ENCODE results near the gene CFAP90. TPM values are rescaled to one million over a fixed set of nuclear protein-coding genes. Genes with fewer than 3 reads are reported as not detected.

Gene CFAP90, protein sequence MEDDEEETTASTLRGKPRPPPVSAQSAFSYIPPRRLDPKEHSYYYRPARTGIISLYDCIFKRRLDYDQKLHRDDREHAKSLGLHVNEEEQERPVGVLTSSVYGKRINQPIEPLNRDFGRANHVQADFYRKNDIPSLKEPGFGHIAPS
- polyA plus RNA-seq (2012; rRNA removed) = 0.06 and 0.10 TPM in 2 replicates
- polyA plus RNA-seq (2012; cell fraction: cytosol; rRNA removed) = 0.12 TPM in 2 replicates
- 0.13 and 0.14 TPM in 2 replicates for polyA plus RNA-seq (2012; cell fraction: nucleus; rRNA removed)

DNA sequence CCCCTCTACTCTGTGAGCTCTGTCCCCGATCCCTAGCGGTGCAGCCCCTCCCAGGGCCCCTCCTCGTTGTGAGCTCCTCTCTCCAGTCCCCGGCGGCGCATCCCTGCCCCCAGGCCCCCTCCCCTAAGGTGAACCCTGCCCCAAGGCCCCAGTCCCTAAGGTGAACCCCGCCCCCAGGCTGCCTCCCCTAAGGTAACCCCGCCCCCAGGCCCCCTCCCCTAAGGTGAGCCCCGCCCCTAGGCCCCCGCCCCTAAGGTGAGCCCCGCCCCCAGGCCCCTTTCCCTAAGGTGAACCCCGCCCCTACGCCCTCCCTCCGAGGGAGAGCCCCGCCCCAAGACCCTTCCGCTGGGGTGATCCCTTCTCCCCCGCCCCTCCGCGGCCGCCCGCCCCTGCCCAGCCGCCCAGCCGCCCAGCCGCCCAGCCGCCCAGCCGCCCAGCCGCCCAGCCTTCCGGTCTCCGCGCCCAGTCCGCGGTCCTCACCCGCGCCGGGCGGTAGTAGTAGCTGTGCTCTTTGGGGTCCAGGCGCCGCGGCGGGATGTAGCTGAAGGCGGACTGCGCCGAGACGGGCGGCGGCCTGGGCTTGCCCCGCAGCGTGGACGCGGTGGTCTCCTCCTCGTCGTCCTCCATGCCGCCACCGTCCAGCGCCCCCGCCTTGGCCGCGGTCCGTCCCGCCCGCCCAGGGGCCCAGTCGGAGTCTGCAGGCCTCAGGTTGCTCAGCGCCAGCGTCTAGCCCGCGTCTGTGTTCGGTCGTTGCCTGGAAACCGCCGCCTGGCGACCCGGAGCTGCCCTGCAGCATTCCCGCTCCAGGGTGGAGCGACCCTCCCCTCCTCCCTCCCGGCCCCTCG is at the start of gene CFAP90:
TSS of gene CFAP90 (minus strand) at position 739 of the 845 bp plus-strand sequence. CDS start at position 627, 112 bp downstream.
- H3K27ac ChIP-seq (ENCODE audit: low read depth in 2 of 2, low read length in 1 of 2) = no peak within 1 kb of the TSS
- no peak for TF ChIP-seq TEAD4 (IDR thresholded peaks at IDR 0.05; ENCODE audit: borderline replicate concordance, insufficient read depth)
- TF ChIP-seq MXI1 (IDR thresholded peaks at IDR 0.05; ENCODE audit: low read depth, low read length) = peak; percentile 40; the same call in 1 of the 2 replicates
- TF ChIP-seq, protein P1, sequence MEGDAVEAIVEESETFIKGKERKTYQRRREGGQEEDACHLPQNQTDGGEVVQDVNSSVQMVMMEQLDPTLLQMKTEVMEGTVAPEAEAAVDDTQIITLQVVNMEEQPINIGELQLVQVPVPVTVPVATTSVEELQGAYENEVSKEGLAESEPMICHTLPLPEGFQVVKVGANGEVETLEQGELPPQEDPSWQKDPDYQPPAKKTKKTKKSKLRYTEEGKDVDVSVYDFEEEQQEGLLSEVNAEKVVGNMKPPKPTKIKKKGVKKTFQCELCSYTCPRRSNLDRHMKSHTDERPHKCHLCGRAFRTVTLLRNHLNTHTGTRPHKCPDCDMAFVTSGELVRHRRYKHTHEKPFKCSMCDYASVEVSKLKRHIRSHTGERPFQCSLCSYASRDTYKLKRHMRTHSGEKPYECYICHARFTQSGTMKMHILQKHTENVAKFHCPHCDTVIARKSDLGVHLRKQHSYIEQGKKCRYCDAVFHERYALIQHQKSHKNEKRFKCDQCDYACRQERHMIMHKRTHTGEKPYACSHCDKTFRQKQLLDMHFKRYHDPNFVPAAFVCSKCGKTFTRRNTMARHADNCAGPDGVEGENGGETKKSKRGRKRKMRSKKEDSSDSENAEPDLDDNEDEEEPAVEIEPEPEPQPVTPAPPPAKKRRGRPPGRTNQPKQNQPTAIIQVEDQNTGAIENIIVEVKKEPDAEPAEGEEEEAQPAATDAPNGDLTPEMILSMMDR (IDR thresholded peaks at IDR 0.05) = peak; percentile 29
- peak within 1 kb of the TSS; percentile 73 for H3K4me2 ChIP-seq
- ChIA-PET POLR2A (no interaction called here), CTCF (interaction anchor here (0.8 to 1.9 kb wide), 9 partner anchors 8 to 77 kb away, joined by 3 to 11 read pairs (median 4); no protein-coding TSS in a partner anchor)
- H3F3A ChIP-seq (replicated peaks; ENCODE audit: insufficient read depth) = no peaks in the 10 kb centered on the region
- peak within 1 kb of the TSS; percentile 62; the same call in 1 of the 2 replicates for H2AFZ ChIP-seq (ENCODE audit: low read depth)
- H4K20me1 ChIP-seq (ENCODE audit: insufficient read depth) = no peaks in the 10 kb centered on the region
- no peaks in the 10 kb centered on the region for H3K9me2 ChIP-seq
- peak within 1 kb of the TSS; percentile 44 to 59; a peak in 3 of 4 replicates for H3K4me3 ChIP-seq (ENCODE audit: low read depth in 2 of 2, low read length in 1 of 2)
- DNase-seq = peak; percentile 94
- WGBS (ENCODE audit: low lambda C conversion rate) = 5% methylated on average over 21 of the region's 76 CpGs
- no peaks in the 10 kb centered on the region for H3K9me3 ChIP-seq
- H3K79me2 ChIP-seq (ENCODE audit: insufficient read depth) = no peaks in the 10 kb centered on the region
- peaks cover 21% of the 10 kb centered on the region for H3K27me3 ChIP-seq (ENCODE audit: insufficient read depth)
- peaks cover 0 to 9% of the 10 kb centered on the region in 2 experiments; a peak in 1 of 4 replicates for H3K4me1 ChIP-seq (ENCODE audit: control insufficient read depth in 1 of 2, insufficient read depth in 2 of 2, low read depth in 1 of 2, low read length in 1 of 2)
- H3K36me3 ChIP-seq (replicated peaks in 1 of 2; ENCODE audit: control insufficient read depth in 1 of 2, insufficient read depth in 2 of 2, low read length in 1 of 2) = no peaks in the 10 kb centered on the region
- H3K9ac ChIP-seq = no peak within 1 kb of the TSS

DNA sequence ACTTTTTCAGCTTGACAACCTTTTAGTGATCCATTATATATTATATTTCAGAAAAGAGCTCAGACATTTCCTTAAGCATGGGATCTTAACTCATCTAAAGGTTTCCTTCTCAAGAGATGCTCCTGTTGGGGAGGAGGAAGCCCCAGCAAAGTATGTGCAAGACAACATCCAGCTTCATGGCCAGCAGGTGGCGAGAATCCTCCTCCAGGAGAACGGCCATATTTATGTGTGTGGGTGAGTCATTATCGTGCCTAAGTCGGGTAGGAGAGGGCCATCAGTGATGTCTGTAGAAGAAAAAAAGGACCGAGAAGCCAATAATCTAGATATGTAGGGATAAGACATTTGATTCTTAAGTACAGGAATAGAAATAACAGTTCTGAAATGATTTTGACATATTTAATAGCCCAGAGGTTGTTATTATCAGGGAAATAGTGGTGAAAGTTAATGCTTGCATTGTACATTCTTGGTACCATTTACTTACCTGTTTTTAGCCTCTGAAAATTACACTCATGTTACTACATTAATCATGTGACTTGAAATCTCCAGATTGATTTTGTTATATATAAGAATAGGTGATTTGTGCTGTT is 46.2 kb upstream of the CFAP90 start:
- no peaks in the 10 kb centered on the region for H3K27me3 ChIP-seq (ENCODE audit: insufficient read depth)
- H3F3A ChIP-seq (replicated peaks; ENCODE audit: insufficient read depth) = no peaks in the 10 kb centered on the region
- H3K4me2 ChIP-seq = no peak overlapping the region
- no peaks in the 10 kb centered on the region for H3K79me2 ChIP-seq (ENCODE audit: insufficient read depth)
- no peak overlapping the region for H3K27ac ChIP-seq (ENCODE audit: low read depth in 2 of 2, low read length in 1 of 2)
- ChIA-PET POLR2A (no interaction called here), CTCF (interaction anchor here (0.8 to 1.6 kb wide), 7 partner anchors 8 to 243 kb away, joined by 3 to 13 read pairs (median 4); no protein-coding TSS in a partner anchor)
- H3K36me3 ChIP-seq (replicated peaks in 1 of 2; ENCODE audit: control insufficient read depth in 1 of 2, insufficient read depth in 2 of 2, low read length in 1 of 2) = peaks cover 65 to 99% of the 10 kb centered on the region in 2 experiments
- no peak overlapping the region for H3K4me3 ChIP-seq (ENCODE audit: low read depth in 2 of 2, low read length in 1 of 2)
- no peak overlapping the region for H2AFZ ChIP-seq (ENCODE audit: low read depth)
- H3K9me2 ChIP-seq = no peaks in the 10 kb centered on the region
- H3K9me3 ChIP-seq = no peaks in the 10 kb centered on the region
- no peak overlapping the region for H3K9ac ChIP-seq
- no peaks in the 10 kb centered on the region for H4K20me1 ChIP-seq (ENCODE audit: insufficient read depth)
- WGBS (ENCODE audit: low lambda C conversion rate) = 71% methylated on average over 5 of the region's 5 CpGs
- DNase-seq = peak; percentile 27
- no peaks in the 10 kb centered on the region for H3K4me1 ChIP-seq (ENCODE audit: control insufficient read depth in 1 of 2, insufficient read depth in 2 of 2, low read depth in 1 of 2, low read length in 1 of 2)
- no peak for TF ChIP-seq NRF1 (IDR thresholded peaks at IDR 0.05; ENCODE audit: low read depth, low read length)
- TF ChIP-seq MXI1 (IDR thresholded peaks at IDR 0.05; ENCODE audit: low read depth, low read length) = no peak
- no peak for TF ChIP-seq ELF1 (IDR thresholded peaks at IDR 0.05)
- TF ChIP-seq, protein P2, sequence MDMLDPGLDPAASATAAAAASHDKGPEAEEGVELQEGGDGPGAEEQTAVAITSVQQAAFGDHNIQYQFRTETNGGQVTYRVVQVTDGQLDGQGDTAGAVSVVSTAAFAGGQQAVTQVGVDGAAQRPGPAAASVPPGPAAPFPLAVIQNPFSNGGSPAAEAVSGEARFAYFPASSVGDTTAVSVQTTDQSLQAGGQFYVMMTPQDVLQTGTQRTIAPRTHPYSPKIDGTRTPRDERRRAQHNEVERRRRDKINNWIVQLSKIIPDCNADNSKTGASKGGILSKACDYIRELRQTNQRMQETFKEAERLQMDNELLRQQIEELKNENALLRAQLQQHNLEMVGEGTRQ (IDR thresholded peaks at IDR 0.05; ENCODE audit: borderline replicate concordance, low read depth, low read length) = no peak
- TF ChIP-seq TCF12 (IDR thresholded peaks at IDR 0.05) = no peak
- TF ChIP-seq YY1 (IDR thresholded peaks at IDR 0.05; ENCODE audit: low read depth) = peak; percentile 83
- TF ChIP-seq RXRA (IDR thresholded peaks at IDR 0.05; ENCODE audit: borderline replicate concordance, low read depth) = no peak
- TF ChIP-seq, protein P3, sequence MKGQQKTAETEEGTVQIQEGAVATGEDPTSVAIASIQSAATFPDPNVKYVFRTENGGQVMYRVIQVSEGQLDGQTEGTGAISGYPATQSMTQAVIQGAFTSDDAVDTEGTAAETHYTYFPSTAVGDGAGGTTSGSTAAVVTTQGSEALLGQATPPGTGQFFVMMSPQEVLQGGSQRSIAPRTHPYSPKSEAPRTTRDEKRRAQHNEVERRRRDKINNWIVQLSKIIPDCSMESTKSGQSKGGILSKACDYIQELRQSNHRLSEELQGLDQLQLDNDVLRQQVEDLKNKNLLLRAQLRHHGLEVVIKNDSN (IDR thresholded peaks at IDR 0.05; ENCODE audit: borderline replicate concordance, low read depth) = no peak
- TF ChIP-seq, protein P4, sequence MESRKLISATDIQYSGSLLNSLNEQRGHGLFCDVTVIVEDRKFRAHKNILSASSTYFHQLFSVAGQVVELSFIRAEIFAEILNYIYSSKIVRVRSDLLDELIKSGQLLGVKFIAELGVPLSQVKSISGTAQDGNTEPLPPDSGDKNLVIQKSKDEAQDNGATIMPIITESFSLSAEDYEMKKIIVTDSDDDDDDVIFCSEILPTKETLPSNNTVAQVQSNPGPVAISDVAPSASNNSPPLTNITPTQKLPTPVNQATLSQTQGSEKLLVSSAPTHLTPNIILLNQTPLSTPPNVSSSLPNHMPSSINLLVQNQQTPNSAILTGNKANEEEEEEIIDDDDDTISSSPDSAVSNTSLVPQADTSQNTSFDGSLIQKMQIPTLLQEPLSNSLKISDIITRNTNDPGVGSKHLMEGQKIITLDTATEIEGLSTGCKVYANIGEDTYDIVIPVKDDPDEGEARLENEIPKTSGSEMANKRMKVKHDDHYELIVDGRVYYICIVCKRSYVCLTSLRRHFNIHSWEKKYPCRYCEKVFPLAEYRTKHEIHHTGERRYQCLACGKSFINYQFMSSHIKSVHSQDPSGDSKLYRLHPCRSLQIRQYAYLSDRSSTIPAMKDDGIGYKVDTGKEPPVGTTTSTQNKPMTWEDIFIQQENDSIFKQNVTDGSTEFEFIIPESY (IDR thresholded peaks at IDR 0.05; ENCODE audit: borderline replicate concordance, low read depth) = no peak
- no peak for TF ChIP-seq GABPA (IDR thresholded peaks at IDR 0.05; ENCODE audit: low read depth)
- TF ChIP-seq TEAD4 (IDR thresholded peaks at IDR 0.05; ENCODE audit: borderline replicate concordance, insufficient read depth) = no peak
- no peak for TF ChIP-seq FOXJ3 (CRISPR knock-in tag; IDR thresholded peaks at IDR 0.05)
- TF ChIP-seq, protein P1 (IDR thresholded peaks at IDR 0.05) = peak; percentile 61
